PFSK-1 (cell line): ENCODE data around the gene RAC2.

Experiments
- FOXP2 ChIP-seq: optimal IDR thresholded peaks from 2 replicates; pipeline ENCODE3; 2011; ENCODE audit warnings: borderline replicate concordance, control low read depth, inconsistent platforms; ENCODE audit not compliant: insufficient read depth; ENCODE audit errors: extremely low read length, extremely low read depth
- POLR2AphosphoS5 ChIP-seq: IDR thresholded peaks from 2 replicates; pipeline ENCODE4 v1.6.1; 2012; ENCODE audit warnings: low read depth, mild to moderate bottlenecking, control low read depth, low read length, moderate library complexity
- SIN3A ChIP-seq: IDR thresholded peaks from 2 replicates; pipeline ENCODE4 v1.6.1; 2012; ENCODE audit warnings: mild to moderate bottlenecking, low read length, moderate library complexity, borderline replicate concordance; ENCODE audit not compliant: insufficient read depth
- TAF1 ChIP-seq: IDR thresholded peaks from 2 replicates; pipeline ENCODE4 v1.6.1; 2012; ENCODE audit warnings: low read length, control low read depth, borderline replicate concordance; ENCODE audit not compliant: insufficient read depth
- TF ChIP-seq, protein P1 (sequence below), 2 experiments: IDR thresholded peaks; 2 replicates each; pipeline versions ENCODE4 v1.6.1 to v1.8.0; 2011 to 2012; ENCODE audit warnings: low read depth in 2 of 2, low read length in 2 of 2, control low read depth in 1 of 2, inconsistent platforms in 1 of 2, mild to moderate bottlenecking in 1 of 2, moderate library complexity in 1 of 2; ENCODE audit not compliant: insufficient read depth in 1 of 2

RAC2 gene

DNA sequence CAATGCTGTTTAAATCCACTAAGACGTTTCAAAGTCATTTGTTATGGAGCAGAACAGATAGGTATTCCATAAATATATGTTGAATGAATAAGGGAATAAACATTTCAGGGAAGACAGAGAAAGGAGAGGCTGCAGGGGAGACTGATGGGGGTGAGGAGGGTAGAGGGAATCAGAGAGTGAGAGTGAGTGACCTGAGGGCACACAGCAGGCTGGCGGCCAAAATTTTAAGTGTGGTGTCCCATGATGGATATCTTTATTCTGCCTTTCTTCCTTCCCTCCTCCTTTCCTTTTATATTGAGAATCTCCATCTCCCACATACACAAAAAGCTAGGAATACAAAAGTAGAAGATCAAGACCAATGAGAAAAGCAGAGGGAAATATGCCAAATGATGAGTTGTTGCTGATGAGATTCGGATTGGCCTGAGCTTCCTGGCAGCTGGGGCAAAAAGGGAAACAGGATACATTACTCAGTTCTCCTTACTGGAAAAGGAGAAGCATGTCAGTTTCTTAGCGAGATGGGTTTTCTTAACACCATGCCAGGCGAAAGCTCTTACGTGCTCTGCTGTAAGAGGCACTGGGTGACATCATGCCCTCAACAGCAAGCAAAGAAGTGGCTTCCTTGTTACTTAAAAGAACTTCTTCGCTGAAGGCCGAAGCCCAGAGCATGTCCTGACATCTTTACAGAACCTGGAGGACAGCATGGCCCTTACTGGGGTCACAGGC lies 27.0 kb upstream of the RAC2 start:
- TF ChIP-seq, protein P1, sequence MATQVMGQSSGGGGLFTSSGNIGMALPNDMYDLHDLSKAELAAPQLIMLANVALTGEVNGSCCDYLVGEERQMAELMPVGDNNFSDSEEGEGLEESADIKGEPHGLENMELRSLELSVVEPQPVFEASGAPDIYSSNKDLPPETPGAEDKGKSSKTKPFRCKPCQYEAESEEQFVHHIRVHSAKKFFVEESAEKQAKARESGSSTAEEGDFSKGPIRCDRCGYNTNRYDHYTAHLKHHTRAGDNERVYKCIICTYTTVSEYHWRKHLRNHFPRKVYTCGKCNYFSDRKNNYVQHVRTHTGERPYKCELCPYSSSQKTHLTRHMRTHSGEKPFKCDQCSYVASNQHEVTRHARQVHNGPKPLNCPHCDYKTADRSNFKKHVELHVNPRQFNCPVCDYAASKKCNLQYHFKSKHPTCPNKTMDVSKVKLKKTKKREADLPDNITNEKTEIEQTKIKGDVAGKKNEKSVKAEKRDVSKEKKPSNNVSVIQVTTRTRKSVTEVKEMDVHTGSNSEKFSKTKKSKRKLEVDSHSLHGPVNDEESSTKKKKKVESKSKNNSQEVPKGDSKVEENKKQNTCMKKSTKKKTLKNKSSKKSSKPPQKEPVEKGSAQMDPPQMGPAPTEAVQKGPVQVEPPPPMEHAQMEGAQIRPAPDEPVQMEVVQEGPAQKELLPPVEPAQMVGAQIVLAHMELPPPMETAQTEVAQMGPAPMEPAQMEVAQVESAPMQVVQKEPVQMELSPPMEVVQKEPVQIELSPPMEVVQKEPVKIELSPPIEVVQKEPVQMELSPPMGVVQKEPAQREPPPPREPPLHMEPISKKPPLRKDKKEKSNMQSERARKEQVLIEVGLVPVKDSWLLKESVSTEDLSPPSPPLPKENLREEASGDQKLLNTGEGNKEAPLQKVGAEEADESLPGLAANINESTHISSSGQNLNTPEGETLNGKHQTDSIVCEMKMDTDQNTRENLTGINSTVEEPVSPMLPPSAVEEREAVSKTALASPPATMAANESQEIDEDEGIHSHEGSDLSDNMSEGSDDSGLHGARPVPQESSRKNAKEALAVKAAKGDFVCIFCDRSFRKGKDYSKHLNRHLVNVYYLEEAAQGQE (IDR thresholded peaks at IDR 0.05; ENCODE audit: insufficient read depth in 1 of 2, low read depth in 2 of 2, low read length in 2 of 2): no peak
- TF ChIP-seq SIN3A (no peak), TAF1 (no peak), FOXP2 (no peak), POLR2AphosphoS5 (no peak)

GRCh38 chr22:37269936-37270678 lies 26.0 kb upstream of the RAC2 start:
- TF ChIP-seq TAF1 (no peak), SIN3A (no peak), POLR2AphosphoS5 (no peak), FOXP2 (no peak)
- TF ChIP-seq, protein P1 (IDR thresholded peaks at IDR 0.05; ENCODE audit: insufficient read depth in 1 of 2, low read depth in 2 of 2, low read length in 2 of 2): no peak

GRCh38 chr22:37267661-37268413 lies 23.8 kb upstream of the RAC2 start:
- TF ChIP-seq POLR2AphosphoS5: no peak
- no peak for TF ChIP-seq TAF1
- TF ChIP-seq SIN3A: no peak
- TF ChIP-seq FOXP2: no peak
- TF ChIP-seq, protein P1 (IDR thresholded peaks at IDR 0.05; ENCODE audit: insufficient read depth in 1 of 2, low read depth in 2 of 2, low read length in 2 of 2): no peak

GRCh38 chr22:37267135-37267587 lies 23.1 kb upstream of the RAC2 start:
- TF ChIP-seq FOXP2 (no peak), SIN3A (no peak), POLR2AphosphoS5 (no peak), TAF1 (no peak)
- TF ChIP-seq, protein P1 (IDR thresholded peaks at IDR 0.05; ENCODE audit: insufficient read depth in 1 of 2, low read depth in 2 of 2, low read length in 2 of 2): no peak
